Fibroblast of skin of left quadriceps (primary cell): Measurements from ENCODE around the gene ATP2C1.

Experiments
- DNase-seq, 2 experiments: peaks; one replicate each; pipeline ENCODE4 v3.0.0-alpha.2; 2013; ENCODE audit warnings: low read depth in 2 of 2

The ATP2C1 gene

DNA sequence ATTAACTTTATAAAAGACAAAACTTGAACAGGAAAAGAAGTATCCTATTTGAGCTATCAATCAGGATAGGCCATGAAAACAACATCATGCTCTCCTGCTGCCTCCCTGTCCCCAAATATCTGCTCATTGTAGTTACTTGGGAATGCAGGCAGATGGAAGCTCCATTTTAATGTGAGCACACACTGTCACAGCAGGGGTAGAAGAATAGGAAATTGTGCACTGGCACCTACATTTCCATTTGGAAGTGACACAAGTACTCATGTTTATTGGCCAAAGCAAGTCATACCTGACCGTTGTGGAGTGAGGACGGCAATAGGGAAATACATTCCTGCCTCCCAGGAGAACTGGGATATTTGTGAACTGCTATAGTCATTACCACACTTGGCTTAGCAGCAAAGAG is 80.3 kb downstream of the ATP2C1 start:
- no peak for DNase-seq

DNA sequence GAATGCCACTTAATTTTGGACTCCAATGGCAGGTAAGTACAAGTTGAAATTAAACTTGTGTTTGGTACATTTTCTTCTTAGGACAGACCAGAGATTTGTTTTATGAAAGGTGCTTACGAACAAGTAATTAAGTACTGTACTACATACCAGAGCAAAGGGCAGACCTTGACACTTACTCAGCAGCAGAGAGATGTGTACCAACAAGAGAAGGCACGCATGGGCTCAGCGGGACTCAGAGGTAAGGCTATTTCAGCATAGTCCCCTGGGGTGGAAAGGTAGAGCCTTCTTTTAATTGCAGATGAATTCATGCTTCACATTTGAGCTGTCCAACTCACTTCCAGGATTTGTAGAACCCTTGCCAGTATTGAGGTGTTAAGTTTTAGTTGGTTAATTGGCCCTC is 81.4 kb downstream of the ATP2C1 start:
- no peak for DNase-seq

DNA sequence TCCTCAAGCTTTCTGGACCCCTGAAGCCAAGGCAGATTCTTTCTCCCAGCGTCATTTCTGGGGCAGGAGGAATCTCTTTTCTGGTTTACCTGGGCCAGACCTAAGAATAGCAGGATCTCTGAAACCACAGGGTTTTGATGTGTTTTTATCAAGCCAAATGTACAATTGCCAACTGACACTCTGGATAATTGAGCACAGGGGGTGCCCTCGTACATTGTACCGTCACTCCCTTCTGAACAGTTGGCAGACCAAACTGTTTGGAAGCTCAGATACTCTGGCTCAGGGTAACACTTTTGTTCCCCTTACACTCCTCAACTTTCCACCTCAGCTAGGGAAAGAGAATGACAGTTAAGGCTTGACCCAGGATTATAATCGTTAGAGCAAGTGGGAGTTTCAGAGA is 82.8 kb downstream of the ATP2C1 start:
- DNase-seq: no peak

DNA sequence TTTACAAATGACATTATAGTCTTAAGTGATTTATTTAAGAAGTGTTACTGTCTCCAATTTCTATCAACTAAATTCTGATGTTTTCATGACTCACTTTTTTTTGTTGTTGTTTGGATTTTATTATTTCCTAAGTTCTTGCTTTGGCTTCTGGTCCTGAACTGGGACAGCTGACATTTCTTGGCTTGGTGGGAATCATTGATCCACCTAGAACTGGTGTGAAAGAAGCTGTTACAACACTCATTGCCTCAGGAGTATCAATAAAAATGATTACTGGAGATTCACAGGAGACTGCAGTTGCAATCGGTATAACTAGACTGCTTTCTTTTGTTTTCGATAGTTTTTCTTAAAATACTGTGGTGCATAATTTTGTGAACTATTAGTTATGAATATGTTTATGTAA is 85.2 kb downstream of the ATP2C1 start:
- no peak for DNase-seq

DNA sequence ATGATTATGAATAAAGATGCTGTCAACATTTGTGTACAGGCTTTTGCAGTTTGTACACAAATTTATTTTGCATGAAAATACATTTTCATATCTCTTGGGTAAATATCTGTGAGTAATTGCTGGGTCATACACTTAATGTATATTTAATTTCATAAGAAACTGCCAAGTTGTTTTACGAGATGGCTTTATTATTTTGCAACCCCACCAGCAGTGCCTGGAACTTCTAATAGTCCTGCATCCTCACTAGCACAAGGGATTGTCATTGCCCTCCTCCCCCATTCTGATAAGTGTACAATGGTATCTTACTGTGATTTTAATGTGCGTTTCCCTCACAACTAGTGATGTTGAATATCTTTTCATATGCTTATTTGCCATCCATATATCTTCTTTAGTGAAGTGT is 87.6 kb downstream of the ATP2C1 start:
- no peak for DNase-seq

DNA sequence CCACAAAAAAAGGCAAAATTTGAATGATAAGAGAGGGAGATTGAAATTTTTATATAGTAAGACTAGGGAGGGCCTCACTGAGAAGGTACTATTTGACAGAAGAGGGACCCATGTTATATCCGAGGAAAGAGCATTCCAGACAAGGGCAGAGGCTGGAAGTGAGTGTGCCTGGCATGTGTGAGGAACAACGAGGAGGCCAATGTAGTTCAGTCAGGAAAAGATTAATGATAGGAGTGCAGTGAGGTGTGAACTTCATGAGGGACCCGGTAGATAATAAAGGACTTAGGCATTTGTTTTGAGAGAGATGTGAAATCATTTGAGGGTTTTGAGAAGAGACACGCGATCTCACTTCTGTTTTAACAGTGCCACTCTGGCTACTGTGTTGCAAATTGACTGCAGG is 96.4 kb downstream of the ATP2C1 start:
- DNase-seq: no peak

DNA sequence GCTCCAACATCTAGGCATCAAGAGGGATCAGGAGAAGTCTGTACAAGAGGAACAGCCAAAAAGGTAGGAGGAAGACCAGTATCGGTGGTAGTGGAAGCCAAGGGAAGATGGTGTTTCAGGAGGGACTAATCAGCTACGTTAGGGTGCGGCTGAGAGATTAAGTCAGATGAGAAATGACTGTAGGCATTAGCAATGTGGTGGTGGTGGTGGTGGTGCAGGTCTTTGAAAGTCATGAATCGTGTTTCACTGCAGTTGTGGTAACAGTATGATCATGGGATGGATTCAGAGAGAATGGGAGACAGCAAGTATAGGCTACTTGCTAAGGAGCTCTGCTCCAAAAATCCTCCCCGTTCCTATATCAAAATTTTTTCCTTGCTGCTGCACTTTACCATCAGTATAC is 97.2 kb downstream of the ATP2C1 start:
- no peak for DNase-seq

DNA sequence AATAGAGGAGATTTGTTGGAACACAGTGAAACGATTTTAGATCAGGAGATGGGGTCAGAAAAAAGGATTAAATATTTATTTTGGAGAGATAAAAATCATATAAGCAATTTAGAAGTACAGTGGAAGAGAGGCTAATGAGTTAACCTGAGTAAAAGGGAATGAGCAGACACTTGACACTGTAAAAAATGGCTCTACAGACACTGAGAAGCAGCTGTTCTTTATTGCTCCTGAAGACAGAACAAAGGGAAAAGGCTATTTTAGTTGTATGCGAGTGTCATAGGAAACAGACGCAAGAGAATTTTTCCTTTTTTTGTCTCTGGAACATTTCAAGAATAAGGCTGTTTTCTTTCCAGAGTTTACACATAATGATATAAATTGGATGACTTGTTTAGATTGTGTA is 98.5 kb downstream of the ATP2C1 start:
- no peak for DNase-seq

DNA sequence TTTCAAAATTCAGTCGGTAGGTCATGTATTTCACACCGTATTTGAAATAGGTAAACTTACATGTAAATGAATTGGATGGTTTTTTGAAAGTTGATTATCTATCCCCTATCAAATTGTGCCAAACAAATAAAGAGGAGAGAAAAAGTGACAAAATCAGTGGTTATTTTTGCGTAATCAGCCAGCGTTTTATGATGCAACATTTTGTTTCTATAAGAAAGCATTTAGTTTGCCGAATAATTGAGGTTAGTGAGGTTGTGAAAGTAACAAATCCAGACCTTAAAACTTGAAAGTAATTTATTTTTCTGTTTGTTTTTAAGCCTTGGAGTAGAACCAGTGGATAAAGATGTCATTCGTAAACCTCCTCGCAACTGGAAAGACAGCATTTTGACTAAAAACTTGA is 103.4 kb downstream of the ATP2C1 start:
- peak in 1 of 2 experiments; percentile 14 for DNase-seq

DNA sequence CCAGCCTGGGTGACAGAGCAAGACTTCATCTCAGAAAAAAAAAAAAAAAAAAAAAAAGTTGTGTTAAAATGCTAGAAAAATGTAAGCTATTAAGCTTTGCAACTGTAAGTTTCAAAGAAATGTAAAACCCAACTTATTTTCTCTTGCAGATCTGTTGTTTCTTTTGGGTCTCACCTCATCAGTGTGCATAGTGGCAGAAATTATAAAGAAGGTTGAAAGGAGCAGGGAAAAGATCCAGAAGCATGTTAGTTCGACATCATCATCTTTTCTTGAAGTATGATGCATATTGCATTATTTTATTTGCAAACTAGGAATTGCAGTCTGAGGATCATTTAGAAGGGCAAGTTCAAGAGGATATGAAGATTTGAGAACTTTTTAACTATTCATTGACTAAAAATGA is 107.2 kb downstream of the ATP2C1 start:
- no peak for DNase-seq

DNA sequence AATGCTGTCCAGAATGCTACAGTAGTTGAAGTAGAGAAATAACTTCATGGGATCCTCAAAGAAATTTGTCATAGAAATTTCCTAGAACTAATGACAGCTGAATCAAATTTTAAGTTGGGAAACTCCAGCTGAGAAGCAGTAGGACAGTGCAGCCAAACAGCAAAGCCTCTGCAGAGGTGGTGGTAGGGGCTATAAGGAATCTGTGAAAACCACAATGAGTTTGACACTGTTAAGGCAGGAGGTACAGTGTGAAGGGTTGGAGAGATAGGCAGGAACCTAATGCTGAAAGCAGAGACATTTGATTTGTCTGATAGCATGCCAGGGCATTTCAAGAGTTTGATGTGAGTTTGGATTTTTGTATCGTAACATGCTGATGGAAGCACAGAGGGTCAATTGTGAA is 110.7 kb downstream of the ATP2C1 start:
- no peak for DNase-seq

DNA sequence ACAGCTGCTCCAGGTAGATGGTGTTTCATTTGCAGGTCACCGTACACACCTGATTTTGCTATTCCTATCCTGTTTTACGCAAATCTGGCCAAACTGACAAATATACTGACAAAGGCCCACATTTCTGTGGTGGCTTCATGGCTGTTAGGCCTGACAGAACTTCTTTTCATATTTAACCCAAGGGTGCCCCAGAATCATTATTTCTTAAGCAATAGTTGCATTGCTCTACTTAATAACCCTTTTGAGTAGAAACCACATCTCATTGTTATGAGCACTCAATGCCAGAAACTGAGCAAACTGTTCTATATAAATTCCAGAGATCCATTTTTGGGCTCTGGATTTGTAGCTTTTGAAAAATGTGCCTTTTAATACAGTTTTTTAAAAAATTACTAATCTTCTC is 113.4 kb downstream of the ATP2C1 start:
- no peak for DNase-seq

DNA sequence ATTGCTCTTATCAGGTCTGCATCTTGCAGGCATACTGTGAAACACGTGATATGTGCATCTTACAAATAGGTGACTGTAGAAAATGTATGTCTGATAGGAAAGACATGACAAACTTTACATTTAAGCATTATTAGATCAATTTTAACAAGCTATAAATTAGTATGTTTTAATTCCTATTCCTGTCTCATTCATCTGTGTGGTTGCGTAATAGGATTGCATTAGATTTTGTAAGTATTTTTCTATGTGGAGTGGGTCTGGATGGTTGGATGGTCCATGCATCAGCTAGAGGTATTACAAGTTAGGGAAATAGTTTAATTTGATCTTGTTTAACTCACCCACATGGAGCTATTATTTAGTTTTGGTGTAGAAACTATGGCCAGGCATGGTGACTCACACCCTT is 113.9 kb downstream of the ATP2C1 start:
- DNase-seq: no peak

DNA sequence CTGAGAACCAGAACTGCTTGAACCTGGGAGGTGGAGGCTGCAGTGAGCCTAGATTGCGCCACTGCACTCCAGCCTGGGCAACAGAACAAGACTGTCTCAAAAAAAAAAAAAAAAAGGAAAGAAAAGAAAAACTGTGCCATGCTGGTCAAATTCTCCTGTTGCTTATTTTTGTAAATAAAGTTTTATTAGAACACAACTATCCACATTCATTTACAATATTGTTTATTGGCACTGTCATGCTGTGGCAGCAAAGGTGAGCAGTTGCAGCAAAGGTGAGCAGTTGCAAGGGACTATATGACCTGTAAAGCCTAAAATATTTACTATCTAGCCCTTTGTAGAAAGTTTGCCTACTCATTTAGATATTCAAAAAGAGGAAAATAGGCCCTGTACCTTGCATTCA is 114.4 kb downstream of the ATP2C1 start:
- no peak for DNase-seq

DNA sequence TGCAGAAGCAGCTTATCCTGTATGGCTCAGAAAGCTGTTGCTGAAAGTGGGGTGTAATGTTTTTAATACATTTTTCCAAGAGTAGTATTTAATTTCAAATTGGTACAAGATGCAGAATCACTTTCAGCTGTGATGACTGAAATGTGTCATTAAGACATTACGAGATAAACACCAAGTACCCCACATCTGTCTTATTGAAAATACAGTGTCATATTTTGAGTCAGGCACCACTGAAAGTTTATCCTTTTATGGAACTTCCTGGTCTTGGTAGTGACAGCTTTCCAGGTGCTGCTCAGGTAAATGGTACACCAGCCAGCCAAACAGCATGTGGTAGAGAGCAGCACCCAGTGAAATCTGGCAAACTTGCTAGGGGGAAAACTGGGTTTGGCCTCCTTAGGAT is 115.8 kb downstream of the ATP2C1 start:
- no peak for DNase-seq

DNA sequence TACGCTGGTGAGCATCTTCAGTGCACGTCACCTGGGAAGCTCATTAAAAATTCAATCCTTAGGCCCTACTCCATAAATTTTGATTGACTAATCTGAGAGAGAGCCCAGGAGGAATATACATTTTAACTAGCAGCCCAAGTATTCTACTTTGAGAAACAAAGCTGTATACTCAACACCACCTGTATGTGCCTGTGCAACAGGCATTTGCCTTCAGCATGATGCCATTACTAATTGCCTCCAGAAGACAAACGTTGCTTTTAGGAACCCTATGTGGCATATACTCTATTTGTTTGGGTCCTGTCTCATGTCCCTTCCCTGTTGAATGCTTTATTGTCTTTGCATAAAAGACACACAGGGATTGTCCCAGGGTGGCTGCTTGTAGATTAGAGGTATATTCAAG is 125.1 kb downstream of the ATP2C1 start:
- DNase-seq: no peak

DNA sequence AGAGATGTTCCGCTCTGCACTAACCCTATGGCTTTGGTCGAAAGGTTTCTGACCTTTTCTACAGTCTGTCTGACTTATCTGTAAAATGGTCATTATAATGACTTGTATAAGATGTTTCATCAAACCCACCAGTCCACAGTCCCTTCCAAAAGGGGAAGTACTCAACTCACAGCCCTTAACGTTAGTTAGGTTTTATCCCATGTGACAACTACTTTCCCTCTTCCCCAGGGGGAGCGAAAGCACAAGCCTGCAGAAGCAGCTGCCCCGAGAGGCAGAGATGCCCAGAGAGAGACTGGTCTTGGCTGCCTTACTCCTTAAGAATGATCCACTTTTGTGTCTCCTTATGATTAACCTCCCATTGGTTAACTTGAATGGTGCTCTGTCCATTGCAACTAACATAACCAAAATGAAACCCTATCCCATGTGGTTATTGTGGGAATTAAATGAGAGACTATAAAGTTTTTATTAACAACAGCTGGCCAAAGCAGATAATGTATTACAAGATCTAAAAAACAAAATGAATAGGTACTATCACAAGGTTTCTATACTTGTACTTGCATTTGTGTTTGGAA is 126.3 kb downstream of the ATP2C1 start:
- DNase-seq: no peak

DNA sequence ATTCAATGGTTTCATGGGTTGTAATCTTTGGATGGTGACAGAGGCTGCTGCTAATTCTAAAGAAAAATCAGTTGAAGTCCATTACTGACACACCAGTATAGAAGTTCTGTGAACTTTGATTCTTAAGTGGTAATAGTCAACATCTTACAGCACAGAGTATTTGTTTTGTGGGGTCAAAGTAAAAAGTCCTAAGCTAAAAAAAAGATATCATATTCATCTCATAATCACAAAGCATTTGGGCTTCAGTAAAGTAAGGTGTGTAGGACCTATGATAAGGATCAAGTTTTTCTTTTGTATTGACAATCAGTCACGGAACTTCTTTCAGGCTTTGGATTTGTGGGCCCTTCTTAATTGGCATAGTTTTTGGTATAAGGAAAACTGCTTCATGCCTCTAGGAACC is 131.7 kb downstream of the ATP2C1 start:
- no peak for DNase-seq

DNA sequence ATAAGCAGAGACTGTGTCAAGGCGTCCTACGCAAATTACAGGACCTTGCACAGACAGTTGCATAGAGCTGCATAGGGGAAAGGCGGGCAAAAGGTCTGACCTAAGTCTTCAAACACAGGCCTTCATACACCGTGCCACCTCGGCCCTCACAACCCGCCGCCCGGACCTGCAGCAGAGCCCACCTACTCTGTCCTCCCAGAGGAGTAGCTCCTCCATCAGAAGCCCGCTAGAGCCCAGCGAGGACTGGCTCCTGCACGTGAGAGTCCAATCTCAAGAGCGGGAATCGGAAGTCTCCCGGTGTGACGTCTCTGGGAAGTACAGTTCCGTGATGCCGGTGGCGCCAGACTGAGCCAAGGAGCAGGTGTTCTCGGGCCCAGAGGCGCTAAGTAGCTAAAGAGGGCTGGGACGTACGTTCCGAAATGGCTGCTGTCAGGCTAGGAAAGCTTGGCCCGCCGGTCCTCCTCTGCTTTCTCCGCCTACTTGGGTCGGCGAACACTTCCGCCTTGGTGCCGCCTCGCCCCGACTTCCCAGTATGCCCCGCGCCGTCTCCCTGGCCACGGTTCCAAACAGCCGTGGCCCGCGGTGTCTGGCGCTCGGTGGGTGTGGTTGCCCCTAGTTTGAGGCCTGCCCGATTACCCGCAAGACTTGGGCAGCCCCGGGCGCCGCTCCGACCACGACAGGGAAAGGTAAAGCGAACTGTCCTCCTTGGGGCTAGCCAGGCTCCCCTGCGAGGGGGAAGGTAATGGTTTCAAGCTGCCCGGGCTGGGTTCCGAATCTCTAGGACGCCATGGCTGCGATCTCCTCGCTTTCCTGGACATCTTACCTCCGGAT is 132.7 kb downstream of the ATP2C1 start, which contains the start of the genes ASTE1 and NEK11:
Gene ASTE1 (minus strand): TSS at position 505 of the 831 bp plus-strand sequence. CDS start 1,519 bp downstream, outside the sequence.
Gene NEK11 (plus strand): TSS at position 557 of the 831 bp plus-strand sequence. CDS start 2,832 bp downstream, outside the sequence.
- DNase-seq: peak; percentile 53

DNA sequence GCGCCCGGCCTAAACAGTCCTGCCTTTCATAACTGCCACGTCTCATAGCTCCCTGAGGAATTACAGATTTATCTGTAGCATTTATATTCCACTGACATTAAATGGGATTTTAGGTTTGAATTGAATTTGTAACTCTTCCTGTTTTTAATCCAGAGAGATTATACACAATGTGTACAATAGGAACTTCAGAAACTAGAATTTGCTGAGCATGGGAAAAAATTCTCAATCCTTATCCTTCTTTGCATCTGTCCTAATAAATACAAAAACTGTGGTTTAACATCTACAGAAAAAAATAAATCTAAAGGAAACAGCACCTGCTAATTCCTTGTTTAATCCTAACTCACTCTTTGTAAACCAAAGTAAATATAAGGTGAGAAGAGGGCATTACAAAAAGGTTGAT is 135.0 kb downstream of the ATP2C1 start:
- no peak for DNase-seq

DNA sequence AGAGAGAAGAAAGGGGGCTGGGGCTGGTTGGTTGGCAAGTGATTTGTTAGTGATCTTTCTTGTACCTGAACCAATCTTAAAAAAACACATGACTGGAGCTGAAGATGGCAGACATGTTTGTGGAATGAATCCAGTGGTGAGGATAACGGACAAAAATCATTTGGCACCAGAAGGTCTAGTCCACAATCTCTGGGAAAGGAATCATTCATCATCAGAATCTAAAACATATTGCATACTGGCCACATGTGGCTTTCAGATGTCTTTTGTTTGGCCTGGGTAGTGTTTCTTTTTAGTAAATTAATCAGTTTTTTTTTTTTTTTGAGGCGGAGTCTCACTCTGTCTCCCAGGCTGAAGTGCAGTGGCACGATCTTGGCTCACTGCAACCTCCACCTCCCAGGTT is 137.8 kb downstream of the ATP2C1 start:
- peak; percentile 34 to 40 for DNase-seq

DNA sequence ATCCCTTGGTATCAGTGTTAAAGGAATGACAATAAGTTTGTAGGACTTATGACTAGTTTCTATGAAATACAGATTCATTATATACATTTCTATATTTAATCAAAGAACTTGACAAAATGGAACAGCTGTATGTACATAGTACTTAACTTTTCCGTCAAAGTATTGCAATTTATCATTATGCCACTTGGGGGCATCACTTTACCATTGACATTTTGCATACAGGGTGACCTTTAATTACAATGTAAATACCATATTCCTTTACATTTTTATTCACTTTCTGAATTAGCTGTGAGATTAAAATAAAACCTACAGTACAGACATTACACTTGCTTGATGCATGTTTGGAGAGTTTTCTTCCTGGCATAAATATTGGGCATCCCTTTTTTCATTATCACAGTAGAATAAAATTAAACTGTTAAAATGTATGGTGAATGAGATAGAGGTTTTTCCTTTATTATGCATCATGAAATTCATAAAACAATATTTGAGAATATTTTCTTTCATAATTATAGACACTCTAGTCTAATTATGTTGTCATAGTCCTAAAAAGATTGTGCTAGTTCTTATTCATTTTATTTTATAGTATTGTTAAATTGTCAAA is 139.7 kb downstream of the ATP2C1 start:
- peak; percentile 27 to 28 for DNase-seq
